Activated naive CD4-positive, alpha-beta T cell treated with anti-CD3 and anti-CD28 coated beads, Interleukin-2, amount 50 U/mL, for 24 hours (primary cell): ENCODE measurements around the gene GFPT2.

Experiments used
- H3K27ac Mint-ChIP-seq: one replicate; pipeline ENCODE4 v1.8.0; 2021; ENCODE audit warnings: mild to moderate bottlenecking, mixed read lengths
- H3K27me3 Mint-ChIP-seq: one replicate; pipeline ENCODE4 v1.8.0; 2021; ENCODE audit warnings: mixed read lengths
- H3K36me3 Mint-ChIP-seq: one replicate; pipeline ENCODE4 v1.8.0; 2021; ENCODE audit warnings: mixed read lengths
- H3K4me1 Mint-ChIP-seq: one replicate; pipeline ENCODE4 v1.8.0; 2021; ENCODE audit warnings: mixed read lengths
- H3K4me3 Mint-ChIP-seq: one replicate; pipeline ENCODE4 v1.8.0; 2021; ENCODE audit warnings: mild to moderate bottlenecking, mixed read lengths
- H3K9me3 Mint-ChIP-seq: one replicate; pipeline ENCODE4 v1.8.0; 2021; ENCODE audit warnings: mixed read lengths

The GFPT2 gene

GRCh38 chr5:180259260-180259611 is 93.9 kb downstream of the GFPT2 start:
- H3K4me3 Mint-ChIP-seq = no peak overlapping the region
- no peaks in the 10 kb centered on the region for H3K4me1 Mint-ChIP-seq
- peaks cover 78% of the 10 kb centered on the region for H3K36me3 Mint-ChIP-seq
- no peaks in the 10 kb centered on the region for H3K27me3 Mint-ChIP-seq
- peaks cover 14% of the 10 kb centered on the region for H3K9me3 Mint-ChIP-seq
- no peak overlapping the region for H3K27ac Mint-ChIP-seq

- Mint-ChIP-seq H3K27ac (no peak overlapping the region), H3K36me3 (peaks cover 67% of the 10 kb centered on the region), H3K27me3 (no peaks in the 10 kb centered on the region), H3K4me3 (no peak overlapping the region), H3K9me3 (peaks cover 14% of the 10 kb centered on the region), H3K4me1 (no peaks in the 10 kb centered on the region)
Measured at GRCh38 chr5:180253036-180253824, 99.9 kb downstream of the GFPT2 start.

- H3K4me1 Mint-ChIP-seq = no peaks in the 10 kb centered on the region
- no peaks in the 10 kb centered on the region for H3K27me3 Mint-ChIP-seq
- H3K36me3 Mint-ChIP-seq = peaks cover 66% of the 10 kb centered on the region
- no peak overlapping the region for H3K4me3 Mint-ChIP-seq
- H3K27ac Mint-ChIP-seq = no peak overlapping the region
- peaks cover 12% of the 10 kb centered on the region for H3K9me3 Mint-ChIP-seq
Measured at GRCh38 chr5:180251887-180252286, 101.2 kb downstream of the GFPT2 start.

GRCh38 chr5:180251141-180251540 is 102.0 kb downstream of the GFPT2 start:
- Mint-ChIP-seq H3K27ac (no peak overlapping the region), H3K9me3 (peaks cover 12% of the 10 kb centered on the region), H3K4me3 (no peak overlapping the region), H3K36me3 (peaks cover 69% of the 10 kb centered on the region), H3K4me1 (no peaks in the 10 kb centered on the region), H3K27me3 (no peaks in the 10 kb centered on the region)
